HG02678 (cell line): ENCODE data around the gene ZNF771.

ENCODE experiments used
- ATAC-seq: cut with Tn5 transposase; IDR thresholded peaks from one replicate; pipeline ENCODE4 v1.9.1; 2021; ENCODE audit warnings: mild to moderate bottlenecking, moderate library complexity; ENCODE audit not compliant: unreplicated experiment

The ZNF771 gene

DNA sequence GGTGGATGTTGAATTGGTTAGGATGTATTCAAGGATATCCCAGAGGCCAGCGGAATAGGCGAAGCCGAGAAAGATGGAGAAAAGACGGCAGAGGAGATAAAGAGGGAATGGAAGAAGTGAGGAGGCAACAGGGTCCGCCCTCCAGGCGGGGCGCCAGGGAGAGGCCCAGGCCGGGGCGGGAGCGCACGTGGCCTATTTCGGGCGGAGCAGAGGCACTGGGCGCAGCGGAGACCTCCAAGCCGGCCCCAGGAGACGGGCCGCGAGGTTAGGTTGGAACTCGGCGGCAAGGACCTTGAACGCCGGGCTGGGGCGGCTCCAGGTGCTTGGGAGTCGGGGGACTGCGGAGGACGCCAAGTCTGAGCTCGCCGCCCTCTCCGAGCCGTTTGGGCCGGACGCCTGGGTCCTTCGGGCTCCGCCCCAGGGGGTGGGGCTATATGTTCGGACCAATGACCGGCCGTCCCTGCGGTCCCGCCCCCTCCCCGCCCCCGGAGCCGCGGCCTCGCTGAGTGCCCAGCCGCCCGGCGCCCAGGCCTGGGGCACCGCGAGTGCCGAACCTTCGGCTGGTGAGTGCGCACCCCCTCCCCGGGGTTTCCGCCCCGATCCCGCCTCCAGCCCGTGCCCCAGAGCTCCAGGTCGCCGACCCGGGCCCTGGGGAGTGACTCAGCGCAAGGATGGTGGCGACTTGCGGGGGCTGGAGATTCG, at the start of gene ZNF771:
Gene ZNF771, plus strand, starts transcription at position 505 of the 702 bp plus-strand sequence. CDS start 448 bp downstream, outside the sequence.
- peak; percentile 80 for ATAC-seq

DNA sequence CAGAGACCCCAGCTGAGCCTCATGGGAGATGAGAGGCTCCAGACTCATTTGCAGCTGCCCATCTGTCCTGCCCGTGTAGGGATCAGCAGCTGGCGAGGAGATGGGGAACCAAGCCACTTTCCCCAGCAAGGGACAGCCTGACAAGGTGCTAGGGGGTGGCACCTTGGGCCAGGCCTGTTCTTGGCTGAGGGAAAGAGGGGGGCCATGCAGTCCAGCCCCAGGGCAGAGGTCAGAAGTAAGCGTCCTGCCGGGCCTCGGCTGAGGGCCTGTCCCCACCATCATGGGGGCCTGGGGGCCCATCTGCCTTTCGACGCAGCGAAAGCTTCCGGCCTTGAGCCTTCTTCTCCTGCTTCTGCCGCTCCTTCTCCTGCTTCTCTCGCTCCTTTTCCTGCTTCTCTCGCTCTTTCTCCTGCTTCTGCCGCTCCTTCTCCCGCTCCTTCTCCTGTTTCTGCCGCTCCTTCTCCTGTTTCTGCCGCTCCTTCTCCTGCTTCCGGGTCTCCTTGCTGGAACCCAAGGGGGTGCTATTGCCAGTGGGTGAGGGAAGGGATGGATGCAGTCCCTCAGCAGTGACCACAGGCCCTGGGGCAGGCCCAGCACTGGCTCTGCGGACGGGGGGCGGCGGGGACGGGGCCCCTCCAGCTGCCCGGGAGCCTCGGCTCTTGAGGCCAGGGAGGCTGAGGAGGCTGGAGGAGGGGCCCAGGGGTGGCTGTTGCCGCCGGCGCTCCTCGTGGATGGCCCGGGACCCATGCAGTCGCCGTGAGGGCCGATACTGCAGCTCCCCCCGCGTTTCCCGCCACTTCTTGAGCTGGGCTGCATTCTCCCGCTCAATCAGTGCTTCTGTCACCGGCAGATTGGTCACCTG, 49.5 kb upstream of the ZNF771 start:
- no peak for ATAC-seq

DNA sequence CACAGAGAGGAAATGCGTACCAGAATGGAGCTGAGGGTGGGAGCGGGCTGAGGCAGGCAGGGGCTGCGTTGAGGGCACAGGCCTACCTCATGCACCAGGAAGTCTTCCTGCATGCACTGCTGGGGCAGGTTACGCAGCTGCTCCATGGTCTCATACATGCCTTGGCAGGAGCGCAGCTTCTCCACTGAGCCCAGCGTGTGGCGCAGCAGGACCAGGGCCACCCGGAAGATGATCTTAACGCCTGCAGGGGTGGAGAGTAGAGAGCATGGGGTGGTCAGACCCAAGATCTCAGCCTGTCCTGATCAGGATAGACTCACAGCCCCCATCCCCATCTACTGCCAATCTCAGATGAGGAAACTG, 48.8 kb upstream of the ZNF771 start:
- no peak for ATAC-seq

DNA sequence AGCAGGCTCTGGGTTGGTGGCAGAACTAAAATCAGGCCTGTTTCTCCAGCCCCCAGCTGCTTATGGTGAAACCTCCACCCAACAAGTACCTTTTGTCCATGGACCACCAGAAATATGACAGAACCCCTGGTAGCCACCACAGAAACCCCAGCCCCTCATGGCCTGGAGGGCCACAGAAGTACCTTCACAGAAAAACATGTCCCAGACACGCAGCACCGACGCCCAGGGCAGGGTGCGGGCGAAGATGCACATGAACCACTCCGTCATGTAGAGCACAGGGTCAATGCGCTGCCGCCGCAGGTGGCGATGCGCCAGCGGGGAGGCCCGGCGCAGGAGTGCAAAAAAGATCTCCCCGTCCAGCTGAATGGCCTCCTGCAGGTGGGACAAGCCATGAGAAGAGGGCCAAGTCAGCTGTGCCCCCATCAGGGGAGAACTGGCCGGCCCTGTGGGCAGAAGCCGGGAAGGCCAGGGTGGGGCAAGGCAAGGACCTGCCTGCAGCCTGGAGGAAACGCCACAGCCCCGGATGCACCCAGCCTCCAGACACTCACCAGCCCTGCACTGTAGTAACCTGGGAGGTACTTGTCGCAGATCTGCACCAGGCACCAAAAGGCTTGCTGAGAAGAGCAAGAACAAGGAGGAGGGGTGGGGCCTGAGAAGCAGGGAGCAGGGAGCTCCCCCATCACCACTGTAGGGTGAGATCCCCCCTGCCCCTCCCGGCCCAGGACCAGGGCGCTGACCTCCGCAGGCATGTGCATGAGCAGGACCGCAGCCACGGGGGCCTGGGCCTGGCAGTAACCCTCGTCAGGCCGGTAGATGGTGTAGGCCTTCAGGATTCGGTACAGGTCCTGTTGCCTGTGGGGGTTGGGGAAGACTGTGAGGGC, 48.2 kb upstream of the ZNF771 start:
- ATAC-seq = no peak

DNA sequence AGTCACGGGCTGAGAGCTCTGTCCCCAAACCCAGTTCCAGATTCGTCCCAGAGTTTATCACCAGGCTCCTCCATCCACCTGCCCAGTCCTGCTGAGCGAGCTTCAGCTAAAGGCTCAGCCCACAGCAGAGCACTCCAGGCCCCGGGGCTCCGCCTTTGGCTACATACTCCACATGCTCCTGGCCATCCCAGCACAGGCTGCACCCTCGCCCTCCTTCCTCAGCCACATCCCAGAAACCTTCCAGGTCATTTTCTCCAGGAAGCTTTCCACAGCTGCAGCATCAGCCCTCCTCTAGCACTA, 47.6 kb upstream of the ZNF771 start:
- ATAC-seq = no peak

DNA sequence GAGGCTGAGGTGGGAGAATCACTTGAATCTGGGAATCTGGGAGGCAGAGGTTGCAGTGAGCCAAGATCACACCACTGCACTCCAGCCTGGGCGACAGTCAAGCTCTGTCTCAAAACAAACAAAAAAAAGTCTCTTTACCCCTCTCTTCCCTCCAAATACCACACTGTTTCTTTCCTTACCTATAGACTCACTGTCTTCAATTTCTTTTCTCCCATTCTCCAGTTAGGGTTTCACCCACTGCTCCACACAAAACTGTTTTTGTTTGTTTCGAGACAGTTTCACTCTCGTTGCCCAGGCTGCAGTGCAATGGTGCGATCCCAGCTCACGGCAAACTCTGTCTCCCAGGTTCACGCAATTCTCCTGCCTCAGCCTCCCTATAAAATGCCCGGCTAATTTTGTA, 46.2 kb upstream of the ZNF771 start:
- no peak for ATAC-seq

DNA sequence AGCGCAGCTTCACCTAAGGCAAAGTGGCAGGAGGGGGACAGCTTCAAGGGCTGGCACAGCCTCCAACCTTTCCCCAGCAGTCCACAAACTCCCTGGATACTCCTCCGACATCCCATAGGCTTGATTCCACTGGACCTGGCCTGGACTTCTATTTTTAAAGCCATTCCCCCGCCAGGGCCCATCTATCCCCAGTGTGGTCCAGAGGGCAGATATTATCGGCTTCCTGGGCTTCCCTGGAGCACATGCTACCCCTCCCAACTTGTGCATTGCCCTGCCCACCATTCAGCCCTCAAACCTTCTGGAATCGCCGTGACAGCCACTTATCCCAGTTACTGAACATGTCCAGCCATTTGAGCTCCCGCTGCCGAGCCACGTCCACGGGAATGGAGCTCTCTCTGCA, 42.2 kb upstream of the ZNF771 start:
- ATAC-seq = no peak

DNA sequence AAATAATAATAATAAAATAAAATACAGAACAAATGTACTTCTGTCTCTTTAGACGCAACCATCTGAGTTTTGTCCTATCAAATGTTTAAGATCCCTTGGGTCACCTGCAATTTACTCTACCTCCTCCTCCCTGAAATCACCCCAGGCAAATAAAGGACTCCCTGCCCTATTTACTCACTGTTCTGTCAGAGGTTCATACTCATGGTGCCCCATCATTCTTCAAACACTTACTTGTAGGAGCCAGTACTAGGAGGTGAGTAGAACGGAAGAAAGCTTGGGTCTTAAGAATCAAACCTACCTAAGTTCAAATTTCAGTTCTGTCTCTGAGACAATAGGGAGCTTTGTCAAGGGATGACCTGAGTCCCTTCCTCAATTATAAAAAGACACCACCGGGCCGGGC, 40.9 kb upstream of the ZNF771 start:
- ATAC-seq = no peak

DNA sequence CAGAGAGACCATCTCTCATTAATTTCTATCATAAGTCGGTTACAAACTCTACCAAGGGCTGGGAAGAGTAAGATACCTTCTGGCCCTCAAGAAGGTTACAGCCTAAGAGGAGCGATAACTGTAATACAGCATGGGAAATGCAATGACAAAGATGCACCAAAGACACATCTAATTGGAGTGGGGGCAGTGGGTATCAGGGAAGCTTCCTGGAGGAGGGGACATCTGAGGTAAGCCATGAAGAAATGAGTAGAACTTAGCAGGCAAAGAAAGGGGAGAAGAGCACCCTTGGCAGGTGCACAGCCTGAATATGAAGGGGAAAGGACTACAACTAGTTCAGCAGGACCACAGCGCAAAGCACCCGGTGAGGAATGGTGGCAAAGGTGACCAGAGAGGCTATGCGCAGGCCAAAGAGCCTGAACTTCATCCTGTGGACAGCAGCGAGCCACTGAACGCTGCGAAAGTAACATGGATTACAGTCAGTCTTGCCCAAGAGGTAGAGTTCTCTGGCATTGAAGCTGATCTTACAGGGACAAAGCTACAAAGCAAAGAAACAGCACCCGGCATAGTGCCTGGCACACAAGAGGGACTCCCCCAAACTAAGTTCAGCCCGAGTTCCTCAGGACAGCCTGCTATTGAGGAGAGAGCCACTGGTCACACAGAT, 39.9 kb upstream of the ZNF771 start:
- no peak for ATAC-seq

DNA sequence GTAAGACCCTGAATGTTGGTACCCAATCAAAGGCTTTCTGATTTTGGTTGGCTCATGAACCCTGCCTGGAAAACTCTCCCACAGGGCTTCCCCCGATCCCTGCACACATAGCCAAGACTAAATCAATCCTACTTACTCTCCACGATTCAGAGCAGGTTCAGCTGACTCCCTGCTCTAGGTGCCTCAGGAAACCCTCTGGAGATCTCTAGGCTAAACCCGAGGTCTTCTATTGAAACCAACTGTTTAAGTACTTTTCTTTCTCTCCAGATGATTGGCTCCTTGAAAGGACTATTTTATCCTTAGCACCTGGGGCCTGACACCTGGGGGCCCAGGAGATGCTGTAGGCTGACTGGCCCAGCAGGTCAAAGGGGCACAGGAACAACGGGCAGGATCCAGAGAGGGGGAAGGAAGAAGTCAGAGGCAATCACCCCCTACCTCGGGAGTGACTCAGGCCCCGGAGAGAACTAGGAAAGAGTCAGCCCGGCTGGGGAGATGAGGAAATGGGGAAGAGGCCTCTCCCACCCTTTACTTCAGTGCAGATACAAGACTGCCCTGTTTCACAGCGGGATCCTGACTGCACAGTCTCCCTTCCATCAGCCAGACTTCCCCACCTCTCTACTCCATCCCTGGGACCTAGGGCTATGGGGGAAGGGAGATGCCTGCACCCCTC, 39.1 kb upstream of the ZNF771 start:
- no peak for ATAC-seq

DNA sequence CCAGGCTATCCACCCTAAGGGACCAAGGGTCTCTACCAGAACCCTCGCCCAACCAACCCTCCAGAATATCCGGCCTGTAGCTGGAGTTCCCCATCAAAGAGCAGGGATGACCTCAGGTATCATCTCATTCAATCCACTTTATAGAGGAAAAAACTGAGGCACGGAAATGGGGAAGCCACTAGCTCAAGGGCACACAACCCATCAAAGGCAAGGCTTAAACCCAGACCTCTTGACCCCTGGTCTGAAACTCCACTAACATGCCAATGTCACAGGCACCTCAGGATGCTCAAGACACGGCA, 38.7 kb upstream of the ZNF771 start:
- ATAC-seq = no peak

DNA sequence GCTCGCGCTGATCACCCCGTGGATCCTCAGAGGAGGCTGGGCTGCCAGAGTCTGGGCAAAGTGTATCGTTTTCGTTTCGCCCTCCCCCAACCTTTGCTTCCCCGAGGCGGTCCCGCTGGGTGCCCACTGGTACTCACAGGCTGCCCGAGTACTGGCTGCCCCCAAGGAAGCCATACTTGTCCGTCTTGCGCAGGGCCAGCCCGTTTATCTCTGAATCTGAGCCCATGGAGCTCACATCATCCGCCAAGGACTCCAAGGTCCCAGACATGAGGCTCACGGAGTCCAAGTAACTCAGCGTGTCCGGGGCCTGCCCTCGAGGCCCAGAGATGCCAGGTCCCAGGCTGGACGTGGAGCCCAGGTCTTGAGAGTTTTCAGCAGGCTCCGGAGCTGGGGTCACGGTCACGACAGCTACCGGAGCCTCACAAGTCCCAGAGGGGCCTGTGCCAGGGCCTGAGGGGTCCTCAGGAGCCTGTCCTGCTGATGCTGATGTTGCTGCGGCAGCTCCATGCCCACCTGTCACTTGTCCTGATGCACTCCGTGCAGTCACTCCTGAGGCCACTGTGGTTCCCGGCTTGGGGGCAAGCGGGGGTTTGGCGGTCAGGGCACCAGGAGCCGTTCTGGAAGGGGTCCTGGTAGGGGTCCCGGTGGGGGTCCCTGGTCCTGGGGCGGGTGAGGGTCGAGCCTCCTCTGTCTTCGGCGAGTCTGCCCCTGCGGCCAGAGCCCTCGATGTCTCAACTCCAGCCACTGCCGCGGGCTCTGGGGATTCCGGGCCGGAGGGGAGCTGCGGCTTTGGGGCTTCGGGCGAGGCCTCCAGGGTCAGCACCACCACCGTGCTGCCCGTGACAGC, 38.1 kb upstream of the ZNF771 start:
- no peak for ATAC-seq

DNA sequence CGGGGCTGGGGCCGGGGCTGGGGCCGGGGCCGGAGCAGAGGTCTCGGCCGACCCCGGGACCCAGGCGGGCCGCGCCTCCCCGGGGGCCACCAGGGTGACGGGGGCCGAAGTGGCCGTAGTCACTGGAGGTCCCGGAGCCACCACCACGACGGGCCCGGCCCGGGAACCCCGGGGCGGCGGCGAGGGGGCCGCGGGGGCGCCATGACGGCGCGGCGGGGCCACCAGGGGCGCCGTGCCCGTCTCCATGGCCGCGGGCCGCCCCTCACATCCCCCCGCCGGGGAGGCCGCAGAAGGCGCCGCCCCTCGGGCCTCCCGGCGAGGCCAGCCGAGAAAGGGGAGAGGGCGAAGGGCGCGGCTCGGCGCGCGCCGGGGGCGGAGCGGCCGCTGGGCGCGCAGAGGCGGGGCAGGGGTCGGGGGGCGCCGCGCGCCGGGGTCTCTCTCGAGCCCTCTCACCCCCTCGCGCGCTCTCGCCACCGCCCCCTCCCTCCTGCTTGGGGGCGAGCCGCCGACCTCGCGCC, 37.4 kb upstream of the ZNF771 start:
- ATAC-seq = peak; percentile 10

DNA sequence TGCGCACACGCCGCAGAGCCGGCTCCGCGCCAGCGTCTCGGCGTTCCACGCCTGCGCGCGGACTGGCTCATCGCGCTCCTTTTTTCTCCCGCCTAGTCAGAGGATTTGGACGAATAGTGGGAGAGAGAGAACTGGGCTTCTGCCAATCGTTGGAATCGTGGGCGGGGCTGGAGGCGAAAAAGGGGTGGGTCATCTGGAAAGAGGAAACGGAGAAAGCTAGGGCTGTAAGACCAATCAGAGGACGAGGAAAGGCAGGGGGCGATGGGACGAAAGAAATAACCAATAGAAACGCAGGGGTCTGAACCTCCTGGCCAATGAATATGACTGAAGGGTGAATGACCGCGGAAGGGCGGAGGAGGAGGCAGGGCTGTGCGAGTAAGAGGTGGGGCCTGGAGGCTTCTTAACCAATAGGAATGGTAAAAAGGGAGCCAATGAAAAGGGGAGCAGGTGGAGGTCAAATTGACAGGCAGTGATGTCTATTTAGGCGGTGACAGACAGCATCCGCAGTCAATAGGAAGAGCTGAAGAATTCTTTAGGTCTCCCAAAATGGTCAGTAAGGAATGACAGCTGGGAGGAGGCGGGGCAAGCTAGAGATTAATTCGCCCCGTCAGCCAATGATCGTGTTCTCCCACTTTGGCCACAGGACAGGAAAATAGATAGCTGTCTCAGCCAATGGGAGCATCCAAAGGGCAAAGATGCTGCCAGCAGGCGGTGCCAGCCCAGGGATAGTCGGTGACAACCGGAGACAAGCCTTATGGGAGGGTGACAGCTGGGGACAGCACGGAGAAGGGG, 36.8 kb upstream of the ZNF771 start, which contains the start of gene TBC1D10B:
Gene TBC1D10B, minus strand, starts transcription at position 39 of the 792 bp plus-strand sequence. CDS start 311 bp downstream, outside the sequence.
- peak; percentile 78 for ATAC-seq

DNA sequence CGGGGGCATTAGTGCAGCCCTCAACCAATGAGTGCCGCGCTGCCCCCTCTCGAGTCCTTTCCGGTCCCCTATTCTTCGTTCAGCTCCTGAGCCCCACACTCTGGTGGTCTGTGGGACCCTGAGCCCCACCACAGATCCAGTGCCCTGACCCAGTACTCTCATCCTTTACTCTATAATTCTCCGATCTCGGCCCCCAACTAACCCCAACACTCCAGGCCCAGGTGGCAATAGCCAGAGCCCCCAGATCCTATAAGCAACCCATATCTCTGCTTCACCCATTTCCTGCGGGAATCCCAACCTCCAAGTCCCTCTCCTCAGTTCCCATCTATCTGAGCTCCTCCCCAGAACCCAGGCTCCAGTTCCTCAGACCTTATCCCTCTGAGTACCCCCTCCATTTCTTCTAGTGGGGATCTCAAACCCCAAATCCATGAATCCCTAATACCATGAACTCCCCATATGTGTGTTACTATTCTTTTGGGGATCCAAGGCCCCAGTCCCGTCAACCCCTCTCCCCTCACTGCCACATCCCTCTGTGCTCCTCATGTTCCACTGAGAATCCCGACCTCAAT, 36.1 kb upstream of the ZNF771 start:
- no peak for ATAC-seq

DNA sequence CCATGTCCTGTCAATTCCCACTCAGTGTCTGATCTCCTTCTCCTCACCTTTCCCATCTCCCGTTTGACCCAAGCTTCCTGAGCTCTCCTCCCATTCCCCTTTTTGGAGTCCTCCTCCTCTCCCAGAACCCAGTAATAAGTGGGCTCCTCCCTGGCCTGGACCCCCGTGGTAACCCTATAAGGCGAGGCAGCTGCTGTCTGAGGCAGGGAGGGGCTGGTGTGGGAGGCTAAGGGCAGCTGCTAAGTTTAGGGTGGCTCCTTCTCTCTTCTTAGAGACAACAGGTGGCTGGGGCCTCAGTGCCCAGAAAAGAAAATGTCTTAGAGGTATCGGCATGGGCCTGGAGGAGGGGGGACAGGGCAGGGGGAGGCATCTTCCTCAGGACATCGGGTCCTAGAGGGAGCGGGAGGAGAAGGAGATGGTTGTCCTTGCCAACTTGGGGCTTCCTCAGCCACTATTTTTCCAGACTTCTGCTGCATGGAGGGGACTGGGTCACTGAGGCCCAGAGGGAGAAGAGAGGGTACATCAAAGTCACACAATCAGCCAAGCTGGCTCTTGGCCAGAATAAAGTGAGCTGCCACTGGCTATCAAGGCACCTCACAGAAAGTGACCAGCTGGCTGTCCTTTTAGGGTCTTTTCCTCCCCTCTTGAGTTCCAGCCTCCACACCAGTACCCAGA, 35.2 kb upstream of the ZNF771 start:
- no peak for ATAC-seq

DNA sequence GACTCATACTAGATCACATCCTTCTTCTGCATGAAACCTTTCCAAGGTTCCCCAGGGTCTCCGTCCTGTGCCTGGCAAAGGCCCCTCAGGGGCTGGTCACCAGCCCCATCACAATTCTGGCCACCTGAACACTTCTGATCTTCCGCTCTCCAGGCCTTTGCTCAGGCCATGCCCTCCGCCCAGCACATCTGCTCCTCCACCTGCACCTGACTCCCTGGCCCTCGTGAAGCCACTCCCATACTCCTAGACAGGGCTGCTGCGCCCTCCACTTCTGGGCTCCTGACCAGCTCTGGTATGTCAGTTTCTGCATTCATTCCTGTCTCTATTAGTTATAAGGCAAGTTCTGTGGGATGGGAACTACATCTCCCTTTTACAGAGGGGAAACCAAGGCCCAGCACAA, 34.7 kb upstream of the ZNF771 start:
- ATAC-seq = no peak

DNA sequence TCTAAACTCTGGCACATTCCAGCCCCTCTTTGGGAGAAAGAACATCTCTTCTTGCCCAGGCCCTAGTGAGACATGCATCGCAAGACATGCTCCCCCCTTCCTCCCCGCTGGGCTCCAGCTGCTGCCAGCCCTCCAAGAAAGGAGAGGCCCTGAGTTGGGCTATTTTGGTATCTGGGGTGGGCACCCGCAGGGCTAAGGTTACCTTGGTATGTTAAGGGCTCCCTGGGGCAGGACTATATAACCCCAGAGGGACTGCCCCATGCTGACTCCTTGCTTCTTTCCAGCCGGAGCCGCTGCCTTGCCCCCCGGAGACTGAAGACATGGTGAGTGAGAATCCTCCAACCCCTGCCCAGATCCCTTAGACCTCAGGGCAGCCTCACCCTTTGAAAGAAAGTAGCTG, 32.9 kb upstream of the ZNF771 start, which contains the start of gene MYL11:
Gene MYL11, plus strand, starts transcription at position 265 of the 400 bp plus-strand sequence. Its CDS starts 56 bp downstream, at position 321.
- ATAC-seq = no peak
